ENCODE measurements around the gene SLC2A11.

- 0 out of 2 replicates have a peak, but pooled peaks have one; percentile 38 for TF ChIP-seq POLR2A (IDR thresholded peaks at IDR 0.05; ENCODE audit: low read depth, low read length)
- peak; percentile 38; the same call in 1 of the 2 replicates for TF ChIP-seq POLR2AphosphoS5 (IDR thresholded peaks at IDR 0.05; ENCODE audit: low read depth, low read length)
Observed at GRCh38 chr22:23894710-23895598, 37.3 kb downstream of the SLC2A11 start.

All from GM12892 (cell line).